Endothelial cell of umbilical vein (primary cell): ENCODE data around the gene WDR37.

Experiments used
- CTCF ChIP-seq, 2 donors: IDR thresholded peaks; 1 replicate in 1 of 2; 2 replicates in 1 of 2; pipeline ENCODE4 v1.5.1; 2011; ENCODE audit warnings: low read length in 2 of 2, mild to moderate bottlenecking in 2 of 2, moderate library complexity in 2 of 2, control low read depth in 1 of 2, inconsistent platforms in 1 of 2, low read depth in 1 of 2; ENCODE audit not compliant: insufficient read depth in 1 of 2; ENCODE audit errors: extremely low read depth in 1 of 2
- EZH2 ChIP-seq: IDR thresholded peaks from 2 replicates; pipeline ENCODE4 v1.6.1; 2012; ENCODE audit warnings: borderline replicate concordance, low read depth, mild to moderate bottlenecking, moderate library complexity, low read length, inconsistent platforms; ENCODE audit not compliant: severe bottlenecking
- FOS ChIP-seq: IDR thresholded peaks from 2 replicates; pipeline ENCODE4 v1.6.1; 2011; ENCODE audit warnings: mild to moderate bottlenecking, low read length, moderate library complexity, borderline replicate concordance; ENCODE audit not compliant: insufficient read depth
- JUN ChIP-seq: IDR thresholded peaks from 2 replicates; pipeline ENCODE4 v1.6.1; 2011; ENCODE audit warnings: borderline replicate concordance, low read depth; ENCODE audit not compliant: insufficient read length, insufficient read depth
- MAX ChIP-seq: IDR thresholded peaks from 2 replicates; pipeline ENCODE4 v1.6.1; 2011; ENCODE audit not compliant: insufficient read depth, insufficient read length
- MYC ChIP-seq: IDR thresholded peaks from one replicate; pipeline ENCODE4 v1.6.1; 2011; ENCODE audit warnings: mild to moderate bottlenecking, low read depth, low read length
- POLR2A ChIP-seq: IDR thresholded peaks from 2 replicates; pipeline ENCODE4 v1.6.1; 2012; ENCODE audit warnings: low read depth, mild to moderate bottlenecking, control low read depth, low read length
- POLR2AphosphoS5 ChIP-seq: IDR thresholded peaks from 2 replicates; pipeline ENCODE4 v1.6.1; 2012; ENCODE audit warnings: low read depth, mild to moderate bottlenecking, control low read depth, low read length, moderate library complexity; ENCODE audit not compliant: insufficient read depth

- TF ChIP-seq POLR2A (no peak), CTCF (IDR thresholded peaks at IDR 0.05; ENCODE audit: extremely low read depth in 1 of 2, insufficient read depth in 1 of 2, low read depth in 1 of 2, low read length in 2 of 2) (no peak), MYC (no peak), FOS (no peak), MAX (no peak), EZH2 (no peak), JUN (no peak), POLR2AphosphoS5 (no peak)
Measured at GRCh38 chr10:1175956-1176565, 119.9 kb downstream of the WDR37 start.
